Measurements from ENCODE around the gene PDPK1.
A peak's percentile ranks its signal among the peaks of the same experiment; 100 is the strongest.
"Not testable (repeated sequence)": the region's sequence is repeated elsewhere in the genome, so short reads cannot be mapped to it uniquely, and the experiment has no call there.

Gene PDPK1

GRCh38 chr16:2595393-2596205 is 57.8 kb downstream of the PDPK1 start:
- no peak for DNase-seq

- DNase-seq: no peak
Measured at GRCh38 chr16:2596747-2597559, 59.1 kb downstream of the PDPK1 start.

- no peak for DNase-seq
Measured at GRCh38 chr16:2597560-2597902, 59.7 kb downstream of the PDPK1 start.

GRCh38 chr16:2598133-2598641 is 60.4 kb downstream of the PDPK1 start:
- no peak for DNase-seq

- DNase-seq: no peak
Measured at GRCh38 chr16:2598723-2599122, 60.9 kb downstream of the PDPK1 start.

GRCh38 chr16:2599165-2599564 is 61.3 kb downstream of the PDPK1 start:
- DNase-seq: not testable (repeated sequence)

GRCh38 chr16:2599785-2600184 is 62.0 kb downstream of the PDPK1 start:
- DNase-seq: not testable (repeated sequence)

GRCh38 chr16:2601301-2602025 is 63.6 kb downstream of the PDPK1 start:
- DNase-seq: not testable (repeated sequence)

GRCh38 chr16:2602175-2602574 is 64.4 kb downstream of the PDPK1 start:
- DNase-seq: not testable (repeated sequence)

- peak; percentile 68 for DNase-seq
Measured at GRCh38 chr16:2603165-2604015, 65.6 kb downstream of the PDPK1 start.

GRCh38 chr16:2604016-2604369 is 66.2 kb downstream of the PDPK1 start:
- DNase-seq: not testable (repeated sequence)

GRCh38 chr16:2606820-2607219 is 69.0 kb downstream of the PDPK1 start:
- not testable (repeated sequence) for DNase-seq

- not testable (repeated sequence) for DNase-seq
Measured at GRCh38 chr16:2609345-2609744, 71.5 kb downstream of the PDPK1 start.

- DNase-seq: no peak
Measured at GRCh38 chr16:2609827-2610470, 72.1 kb downstream of the PDPK1 start.

GRCh38 chr16:2610781-2611498 is 73.1 kb downstream of the PDPK1 start:
- DNase-seq: no peak

GRCh38 chr16:2611499-2611862 is 73.7 kb downstream of the PDPK1 start:
- DNase-seq: no peak

GRCh38 chr16:2611877-2612276 is 74.1 kb downstream of the PDPK1 start:
- not testable (repeated sequence) for DNase-seq

GRCh38 chr16:2613251-2613650 is 75.4 kb downstream of the PDPK1 start:
- DNase-seq: not testable (repeated sequence)

GRCh38 chr16:2614761-2615191 is 77.0 kb downstream of the PDPK1 start:
- DNase-seq: no peak

GRCh38 chr16:2618964-2619363 is 81.1 kb downstream of the PDPK1 start:
- DNase-seq: not testable (repeated sequence)

GRCh38 chr16:2619628-2620027 is 81.8 kb downstream of the PDPK1 start:
- not testable (repeated sequence) for DNase-seq
